ENCODE data around the gene ETS1. TPM values are rescaled to one million over a fixed set of nuclear protein-coding genes. Genes with fewer than 3 reads are reported as not detected.

The ETS1 gene
- total and polyA plus RNA-seq, 2 experiments from 2014 or later, result 6.7 to 21.8 TPM

GRCh38 chr11:128518493-128519207 is 68.7 kb downstream of the ETS1 start:
- H3K36me3 ChIP-seq (replicated peaks; ENCODE audit: insufficient read depth, low read depth), result no peaks in the 10 kb centered on the region
- WGBS (ENCODE audit: low lambda C conversion rate, missing lambda C conversion rate), result 50% methylated on average over 7 of the region's 7 CpGs
- peaks cover 83% of the 10 kb centered on the region for H3K79me2 ChIP-seq
- peak overlapping the region; percentile 86 for H3K4me2 ChIP-seq
- no peaks in the 10 kb centered on the region for H3K27me3 ChIP-seq
- H3K9me3 ChIP-seq (ENCODE audit: low read depth), result no peaks in the 10 kb centered on the region
- peaks cover 17% of the 10 kb centered on the region for H4K20me1 ChIP-seq (ENCODE audit: insufficient read depth, poor library complexity, severe bottlenecking)
- no peak overlapping the region for H3K4me3 ChIP-seq
- no peaks in the 10 kb centered on the region for H3K9me2 ChIP-seq (replicated peaks; ENCODE audit: insufficient read depth)
- DNase-seq (ENCODE audit: low spot score), result no peak
- H3K27ac ChIP-seq, result no peak overlapping the region
- TF ChIP-seq, protein P1, sequence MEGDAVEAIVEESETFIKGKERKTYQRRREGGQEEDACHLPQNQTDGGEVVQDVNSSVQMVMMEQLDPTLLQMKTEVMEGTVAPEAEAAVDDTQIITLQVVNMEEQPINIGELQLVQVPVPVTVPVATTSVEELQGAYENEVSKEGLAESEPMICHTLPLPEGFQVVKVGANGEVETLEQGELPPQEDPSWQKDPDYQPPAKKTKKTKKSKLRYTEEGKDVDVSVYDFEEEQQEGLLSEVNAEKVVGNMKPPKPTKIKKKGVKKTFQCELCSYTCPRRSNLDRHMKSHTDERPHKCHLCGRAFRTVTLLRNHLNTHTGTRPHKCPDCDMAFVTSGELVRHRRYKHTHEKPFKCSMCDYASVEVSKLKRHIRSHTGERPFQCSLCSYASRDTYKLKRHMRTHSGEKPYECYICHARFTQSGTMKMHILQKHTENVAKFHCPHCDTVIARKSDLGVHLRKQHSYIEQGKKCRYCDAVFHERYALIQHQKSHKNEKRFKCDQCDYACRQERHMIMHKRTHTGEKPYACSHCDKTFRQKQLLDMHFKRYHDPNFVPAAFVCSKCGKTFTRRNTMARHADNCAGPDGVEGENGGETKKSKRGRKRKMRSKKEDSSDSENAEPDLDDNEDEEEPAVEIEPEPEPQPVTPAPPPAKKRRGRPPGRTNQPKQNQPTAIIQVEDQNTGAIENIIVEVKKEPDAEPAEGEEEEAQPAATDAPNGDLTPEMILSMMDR (IDR thresholded peaks at IDR 0.05; ENCODE audit: poor library complexity), result no peak
- no peak for TF ChIP-seq EZH2phosphoT487 (IDR thresholded peaks at IDR 0.05; ENCODE audit: low read depth, severe bottlenecking, unreplicated experiment)
- TF ChIP-seq EZH2 (IDR thresholded peaks at IDR 0.05; ENCODE audit: borderline replicate concordance), result no peak
- H2AFZ ChIP-seq, result no peak overlapping the region
- peaks cover 51% of the 10 kb centered on the region for H3K4me1 ChIP-seq (ENCODE audit: insufficient read depth)

- TF ChIP-seq, protein P1 (IDR thresholded peaks at IDR 0.05; ENCODE audit: poor library complexity), result no peak
- no peak for TF ChIP-seq EZH2phosphoT487 (IDR thresholded peaks at IDR 0.05; ENCODE audit: low read depth, severe bottlenecking, unreplicated experiment)
- TF ChIP-seq EZH2 (IDR thresholded peaks at IDR 0.05; ENCODE audit: borderline replicate concordance), result no peak
- Histone ChIP-seq H3K27ac (peak overlapping the region; percentile 9), H3K4me1 (ENCODE audit: insufficient read depth) (peaks cover 44% of the 10 kb centered on the region), H3K9me3 (ENCODE audit: low read depth) (no peaks in the 10 kb centered on the region), H3K9me2 (replicated peaks; ENCODE audit: insufficient read depth) (no peaks in the 10 kb centered on the region), H3K4me2 (peak overlapping the region; percentile 86), H3K79me2 (peaks cover 93% of the 10 kb centered on the region), H3K27me3 (no peaks in the 10 kb centered on the region), H2AFZ (no peak overlapping the region), H4K20me1 (ENCODE audit: insufficient read depth, poor library complexity, severe bottlenecking) (peaks cover 17% of the 10 kb centered on the region), H3K4me3 (no peak overlapping the region), H3K36me3 (replicated peaks; ENCODE audit: insufficient read depth, low read depth) (no peaks in the 10 kb centered on the region)
- 47% methylated on average over 5 of the region's 5 CpGs for WGBS (ENCODE audit: low lambda C conversion rate, missing lambda C conversion rate)
- DNase-seq (ENCODE audit: low spot score), result no peak
Observed at GRCh38 chr11:128517451-128518230, 69.7 kb downstream of the ETS1 start.

DNA sequence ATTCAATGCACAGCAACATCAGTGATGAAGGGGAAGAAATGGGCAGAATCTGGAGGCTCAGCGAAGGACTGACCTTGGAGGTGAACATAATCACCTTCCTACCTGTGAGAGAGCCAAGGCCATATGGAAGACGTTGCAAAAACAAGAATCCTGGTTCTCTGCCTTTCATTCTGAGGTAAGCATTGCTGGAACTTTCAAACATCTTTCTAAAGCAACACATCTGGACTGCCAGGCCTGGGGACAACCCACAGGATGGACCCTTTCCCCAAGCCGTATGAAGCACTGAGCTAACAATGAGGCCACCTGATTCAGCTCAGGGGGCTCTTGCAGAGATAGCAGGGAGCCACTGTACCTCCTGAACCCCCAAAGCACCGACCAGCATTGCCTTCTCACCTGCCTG is 70.5 kb downstream of the ETS1 start:
- no peaks in the 10 kb centered on the region for H3K9me2 ChIP-seq (replicated peaks; ENCODE audit: insufficient read depth)
- no peaks in the 10 kb centered on the region for H3K9me3 ChIP-seq (ENCODE audit: low read depth)
- H2AFZ ChIP-seq, result no peak overlapping the region
- DNase-seq (ENCODE audit: low spot score), result no peak
- peaks cover 17% of the 10 kb centered on the region for H4K20me1 ChIP-seq (ENCODE audit: insufficient read depth, poor library complexity, severe bottlenecking)
- H3K4me2 ChIP-seq, result peak overlapping the region; percentile 86
- H3K27ac ChIP-seq, result no peak overlapping the region
- H3K79me2 ChIP-seq, result peaks cover 100% of the 10 kb centered on the region
- TF ChIP-seq, protein P1 (IDR thresholded peaks at IDR 0.05; ENCODE audit: poor library complexity), result no peak
- no peak for TF ChIP-seq EZH2 (IDR thresholded peaks at IDR 0.05; ENCODE audit: borderline replicate concordance)
- TF ChIP-seq EZH2phosphoT487 (IDR thresholded peaks at IDR 0.05; ENCODE audit: low read depth, severe bottlenecking, unreplicated experiment), result no peak
- no peak overlapping the region for H3K4me3 ChIP-seq
- no peaks in the 10 kb centered on the region for H3K27me3 ChIP-seq
- 84% methylated on average over 4 of the region's 4 CpGs for WGBS (ENCODE audit: low lambda C conversion rate, missing lambda C conversion rate)
- no peaks in the 10 kb centered on the region for H3K36me3 ChIP-seq (replicated peaks; ENCODE audit: insufficient read depth, low read depth)
- H3K4me1 ChIP-seq (ENCODE audit: insufficient read depth), result peaks cover 44% of the 10 kb centered on the region
